ENCODE data around the gene FBN1.

DNA sequence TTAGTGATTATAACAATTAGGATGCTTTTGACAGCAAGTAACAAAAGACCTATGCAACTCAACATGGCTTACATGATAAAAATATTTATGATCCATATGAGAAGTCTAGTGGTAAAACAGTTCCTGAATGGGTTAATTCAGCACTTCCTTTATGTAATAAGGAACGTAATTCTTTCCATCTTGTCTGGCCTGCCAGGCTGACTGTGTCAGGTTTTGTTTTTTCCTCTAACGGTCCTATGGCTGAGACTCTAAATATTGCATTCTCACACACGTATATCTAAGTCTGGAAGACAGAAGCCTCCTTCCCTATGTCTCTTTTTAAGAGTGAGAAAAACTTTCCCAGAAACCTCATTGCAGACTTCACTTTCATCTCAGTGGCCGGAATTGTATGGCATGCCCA, 263.6 kb downstream of the FBN1 start:
- TF ChIP-seq, protein P1, sequence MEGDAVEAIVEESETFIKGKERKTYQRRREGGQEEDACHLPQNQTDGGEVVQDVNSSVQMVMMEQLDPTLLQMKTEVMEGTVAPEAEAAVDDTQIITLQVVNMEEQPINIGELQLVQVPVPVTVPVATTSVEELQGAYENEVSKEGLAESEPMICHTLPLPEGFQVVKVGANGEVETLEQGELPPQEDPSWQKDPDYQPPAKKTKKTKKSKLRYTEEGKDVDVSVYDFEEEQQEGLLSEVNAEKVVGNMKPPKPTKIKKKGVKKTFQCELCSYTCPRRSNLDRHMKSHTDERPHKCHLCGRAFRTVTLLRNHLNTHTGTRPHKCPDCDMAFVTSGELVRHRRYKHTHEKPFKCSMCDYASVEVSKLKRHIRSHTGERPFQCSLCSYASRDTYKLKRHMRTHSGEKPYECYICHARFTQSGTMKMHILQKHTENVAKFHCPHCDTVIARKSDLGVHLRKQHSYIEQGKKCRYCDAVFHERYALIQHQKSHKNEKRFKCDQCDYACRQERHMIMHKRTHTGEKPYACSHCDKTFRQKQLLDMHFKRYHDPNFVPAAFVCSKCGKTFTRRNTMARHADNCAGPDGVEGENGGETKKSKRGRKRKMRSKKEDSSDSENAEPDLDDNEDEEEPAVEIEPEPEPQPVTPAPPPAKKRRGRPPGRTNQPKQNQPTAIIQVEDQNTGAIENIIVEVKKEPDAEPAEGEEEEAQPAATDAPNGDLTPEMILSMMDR (IDR thresholded peaks at IDR 0.05) = no peak
- TF ChIP-seq POLR2A (IDR thresholded peaks at IDR 0.05) (no peak), POLR2AphosphoS5 (IDR thresholded peaks at IDR 0.05) (no peak)
